GM18520 (cell line): ENCODE measurements around the gene STXBP5.
A peak's percentile ranks its signal among the peaks of the same experiment; 100 is the strongest.
"Not testable (repeated sequence)": the region's sequence is repeated elsewhere in the genome, so short reads cannot be mapped to it uniquely, and the experiment has no call there.

Experiments
- ATAC-seq: cut with Tn5 transposase; IDR thresholded peaks from one replicate; pipeline ENCODE4 v1.9.1; 2021; ENCODE audit not compliant: unreplicated experiment

STXBP5 gene

GRCh38 chr6:147366290-147366689, 162.1 kb downstream of the STXBP5 start:
- ATAC-seq: no peak

DNA sequence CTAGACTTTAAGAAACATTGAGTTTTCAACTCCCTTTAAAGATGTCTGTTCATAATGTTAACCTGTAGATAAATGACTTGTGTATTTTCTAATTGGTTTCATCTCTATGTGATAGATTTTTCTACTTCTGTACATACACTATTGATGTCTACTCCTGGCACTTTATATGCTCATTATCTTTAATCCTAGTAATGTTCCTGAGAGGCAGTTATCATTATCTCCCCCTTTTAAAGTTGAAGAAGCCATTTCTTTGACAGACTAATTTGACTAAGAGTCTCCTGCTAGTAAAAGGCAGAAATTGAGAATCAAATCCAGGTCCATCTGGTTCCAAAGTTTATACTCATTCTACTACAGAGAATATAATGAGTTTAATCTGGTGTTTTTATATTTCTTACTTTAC, 167.1 kb downstream of the STXBP5 start:
- no peak for ATAC-seq

DNA sequence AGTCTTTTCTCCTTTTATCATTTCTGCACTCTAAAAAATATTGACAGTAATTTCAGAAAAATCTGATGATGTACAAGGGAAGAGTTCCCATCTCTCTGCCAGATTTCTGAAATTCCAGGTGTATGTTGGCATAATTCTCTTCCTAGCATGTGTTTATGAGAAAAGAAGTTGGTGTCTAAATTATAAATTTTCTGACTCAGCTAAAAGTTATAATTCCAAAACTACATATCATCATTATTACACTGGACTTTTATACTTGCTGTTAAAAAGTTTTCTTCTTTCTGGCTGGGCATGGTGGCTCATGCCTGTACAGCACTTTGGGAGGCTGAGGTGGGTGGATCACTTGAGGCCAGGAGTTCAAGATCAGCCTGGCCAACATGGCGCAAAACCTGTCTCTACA, 168.6 kb downstream of the STXBP5 start:
- no peak for ATAC-seq

DNA sequence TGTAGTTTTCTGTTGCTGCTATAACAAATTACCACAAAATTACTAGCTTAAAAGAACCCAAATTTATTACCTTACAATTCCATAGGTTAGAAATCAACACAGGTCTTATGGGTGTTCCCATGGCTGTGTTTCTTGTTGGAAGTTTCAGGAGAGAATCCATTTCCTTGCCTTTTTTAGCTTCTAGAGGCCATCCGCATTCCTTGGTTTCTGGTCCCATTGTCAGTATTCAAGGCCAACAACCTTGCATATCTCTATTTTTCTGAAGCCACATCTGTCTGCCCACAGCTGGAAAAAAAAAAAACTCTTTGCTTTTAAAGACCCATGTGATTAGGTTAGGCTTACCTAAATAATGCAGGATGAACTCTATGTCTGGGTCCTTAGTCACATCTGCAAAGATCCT, 174.6 kb downstream of the STXBP5 start:
- no peak for ATAC-seq

DNA sequence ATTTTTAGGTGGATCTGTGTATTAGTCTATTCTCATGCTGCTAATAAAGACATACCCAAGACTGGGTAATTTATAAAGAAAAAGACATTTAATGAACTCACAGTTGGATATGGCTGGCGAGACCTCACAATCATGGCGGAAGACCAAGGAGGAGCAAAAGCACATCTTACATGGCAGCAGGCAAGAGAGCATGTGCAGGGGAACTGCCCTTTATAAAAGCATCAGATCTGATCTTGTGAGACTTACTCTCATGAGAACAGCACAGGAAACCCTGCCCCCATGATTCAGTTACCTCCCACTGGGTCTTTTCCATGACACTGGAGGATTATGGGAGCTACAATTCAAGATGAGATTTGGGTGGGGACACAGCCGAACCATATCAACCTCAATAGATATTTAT, 176.6 kb downstream of the STXBP5 start:
- not testable (repeated sequence) for ATAC-seq

DNA sequence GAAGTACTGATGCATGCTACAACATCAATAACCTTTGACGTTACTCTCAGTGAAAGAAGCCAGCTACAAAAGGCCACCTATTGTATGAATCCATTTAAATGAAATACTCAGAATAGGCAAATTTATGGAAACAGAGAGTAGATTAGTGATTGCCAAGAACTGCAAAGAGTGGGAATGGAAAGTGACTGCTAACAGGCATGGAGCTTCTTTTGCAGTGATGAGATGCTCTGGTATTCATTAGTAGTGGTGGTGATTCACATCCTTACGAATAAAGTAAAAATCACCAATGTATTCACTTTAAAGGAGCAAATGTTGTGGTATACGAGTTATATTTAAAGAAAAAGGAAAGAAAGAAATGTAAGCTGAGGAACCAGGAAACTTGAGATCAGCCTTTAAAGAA, 177.5 kb downstream of the STXBP5 start:
- no peak for ATAC-seq

- ATAC-seq: no peak
These were observed 178.8 kb downstream of the STXBP5 start for GRCh38 chr6:147382945-147383554.

DNA sequence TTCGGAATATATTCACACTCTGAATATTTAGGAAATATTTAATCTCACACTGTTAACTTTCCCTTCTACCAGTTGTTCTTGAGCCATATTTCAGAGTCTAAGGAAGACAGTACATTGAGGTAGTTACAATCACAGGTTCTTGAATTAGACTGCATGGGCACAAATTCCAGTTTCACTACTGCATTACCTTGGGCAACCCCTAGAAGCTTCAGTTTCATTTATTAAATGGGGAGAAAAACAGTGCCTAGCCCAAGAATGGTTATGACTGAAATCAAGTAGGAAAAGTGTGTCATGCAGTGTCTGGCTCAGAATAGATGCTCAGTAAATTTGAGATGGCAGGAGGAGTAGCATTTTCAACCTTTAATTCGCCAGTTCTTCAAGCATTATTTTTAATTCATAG, 179.8 kb downstream of the STXBP5 start:
- peak; percentile 40 for ATAC-seq

DNA sequence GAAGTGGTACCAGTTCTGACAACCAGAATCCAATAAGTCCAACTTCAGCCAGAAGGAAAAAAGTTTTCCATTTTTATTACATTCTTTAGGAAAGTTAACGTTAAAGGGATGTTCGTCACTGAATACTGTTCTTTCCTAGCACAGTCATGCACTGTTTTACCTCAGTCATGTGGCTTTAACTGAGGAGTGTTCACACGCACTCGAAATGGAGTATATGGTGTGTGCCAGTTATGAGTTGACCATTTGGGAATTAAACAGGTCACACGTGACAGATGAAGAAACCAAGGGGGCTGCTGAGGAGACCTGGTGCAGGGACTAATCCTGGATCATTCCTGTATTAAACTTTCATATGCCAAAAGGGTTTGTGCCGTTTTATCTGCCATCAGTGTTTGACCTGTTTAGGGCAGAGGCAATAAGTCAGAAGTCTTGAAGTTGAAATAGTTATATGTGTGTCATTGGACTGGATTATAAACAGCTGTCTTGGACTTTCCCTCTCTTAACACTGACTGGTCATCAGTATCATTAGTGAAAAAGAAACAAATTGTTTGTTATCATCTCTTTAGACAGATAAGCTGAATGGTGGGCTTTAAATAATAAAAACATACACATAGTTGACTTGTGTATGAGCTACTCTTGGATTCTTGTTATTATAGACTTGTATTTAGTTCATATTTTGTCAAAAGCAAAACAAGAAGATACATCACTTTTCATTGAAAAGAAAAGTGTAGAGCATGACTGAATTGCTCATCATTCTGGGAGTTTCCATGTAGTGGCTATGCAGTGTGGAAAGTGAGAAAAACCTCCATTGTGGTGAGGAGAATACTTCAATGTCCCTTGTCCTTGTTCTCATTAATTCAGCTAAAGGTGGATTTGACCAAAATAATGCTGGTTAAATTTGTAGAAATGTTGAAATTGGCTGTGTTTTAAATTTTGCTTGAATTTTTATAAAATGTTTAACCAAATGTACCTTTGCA, 180.8 kb downstream of the STXBP5 start:
- ATAC-seq: peak; percentile 69

- no peak for ATAC-seq
These were observed 185.2 kb downstream of the STXBP5 start for GRCh38 chr6:147389463-147389862.

DNA sequence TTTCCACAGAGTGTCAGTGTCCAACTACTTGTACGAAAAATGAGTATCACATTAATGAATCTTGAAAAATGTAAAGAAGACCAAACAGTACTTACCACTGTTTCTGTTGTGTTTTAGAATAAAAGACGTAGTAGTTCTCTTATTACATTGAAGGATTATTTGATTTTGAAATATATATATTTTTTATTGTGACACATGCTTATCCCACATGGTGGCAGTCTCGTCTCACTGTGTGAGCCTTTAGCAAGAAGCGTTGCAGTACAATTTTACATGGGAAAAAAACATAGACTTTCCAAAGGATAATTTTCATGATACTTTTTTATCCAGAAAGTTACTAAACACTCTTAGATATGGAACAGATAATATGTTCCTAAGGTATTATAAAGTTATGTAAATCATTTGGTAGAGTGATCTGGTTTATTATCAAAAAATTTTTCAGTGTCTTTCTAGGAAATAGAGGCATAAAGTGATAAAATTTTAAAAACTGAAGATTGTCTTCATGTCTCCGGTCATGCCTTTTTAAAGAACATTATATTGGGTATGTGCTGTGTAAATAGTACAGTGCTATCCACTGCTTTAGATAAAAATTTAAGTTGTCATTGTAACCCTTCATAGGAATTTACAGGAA, 186.8 kb downstream of the STXBP5 start:
- no peak for ATAC-seq

DNA sequence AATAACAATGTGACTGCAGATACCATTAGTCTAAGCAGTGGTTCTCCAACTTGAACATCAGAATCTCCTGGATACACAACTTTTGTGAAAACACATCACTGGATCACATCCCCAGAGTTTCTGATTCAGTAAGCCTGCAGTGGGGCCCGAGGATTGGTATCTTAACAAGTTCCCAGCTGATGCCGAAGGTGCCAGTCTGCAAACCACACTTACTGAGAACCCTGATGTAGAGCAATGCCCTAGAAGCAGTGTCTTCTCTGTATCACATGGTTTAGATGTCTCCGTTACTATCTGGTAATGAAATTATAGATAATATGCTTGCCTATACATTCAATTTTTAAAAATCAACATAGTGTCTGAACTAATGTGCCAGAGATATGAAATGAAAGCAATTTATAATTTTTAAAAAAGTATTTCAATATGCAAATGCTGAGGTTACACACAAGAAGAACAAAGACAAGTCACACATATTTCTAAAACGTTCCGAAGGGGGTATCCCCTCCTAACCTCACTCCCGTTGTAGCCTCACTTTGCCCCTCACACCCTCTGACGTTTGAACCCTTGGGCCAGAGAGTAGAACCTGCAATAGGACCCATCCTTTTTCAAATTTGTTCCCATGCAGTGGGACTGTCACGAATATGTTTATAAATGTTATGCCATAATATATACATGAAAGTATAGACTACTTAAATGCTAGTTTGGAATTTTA, 188.9 kb downstream of the STXBP5 start:
- ATAC-seq: peak; percentile 54

DNA sequence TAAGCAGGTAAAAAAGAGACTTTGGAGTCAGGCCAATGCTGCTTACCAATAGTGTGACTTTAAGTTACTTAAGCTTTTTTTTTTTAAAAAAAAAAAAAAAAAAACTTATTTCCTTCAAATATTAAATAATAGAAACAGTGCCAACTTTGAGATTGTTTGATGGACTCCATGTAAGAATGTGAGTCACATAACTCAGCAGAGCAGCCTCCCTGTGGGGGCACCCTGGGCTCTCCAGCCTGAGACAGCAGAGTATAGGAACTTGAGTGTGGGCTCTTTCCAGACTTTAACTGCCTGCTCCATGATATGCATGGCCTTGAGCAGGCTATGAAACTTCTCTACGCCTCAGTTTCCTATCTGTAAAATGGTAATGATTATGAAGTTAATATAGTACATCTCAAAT, 190.9 kb downstream of the STXBP5 start:
- ATAC-seq: no peak

- no peak for ATAC-seq
These were observed 193.1 kb downstream of the STXBP5 start for GRCh38 chr6:147397306-147397705.

DNA sequence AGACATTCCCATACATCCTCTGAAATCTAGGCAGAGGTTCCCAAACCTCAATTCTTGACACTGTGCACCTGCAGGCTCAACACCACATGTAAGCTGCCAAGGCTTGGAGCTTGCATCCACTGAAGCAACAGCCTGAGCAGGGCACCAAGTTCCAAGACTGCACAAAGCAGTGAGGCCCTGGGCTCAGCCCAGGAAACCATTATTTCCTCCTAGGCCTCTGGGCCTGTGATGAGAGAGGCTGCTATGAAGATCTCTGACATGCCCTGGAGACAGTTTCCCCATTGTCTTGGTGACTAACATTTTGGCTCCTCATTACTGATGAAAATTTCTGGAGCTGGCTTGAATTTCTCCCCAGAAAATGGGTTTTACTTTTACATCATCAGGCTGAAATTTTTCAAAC, 196.8 kb downstream of the STXBP5 start:
- ATAC-seq: no peak

- no peak for ATAC-seq
These were observed 197.6 kb downstream of the STXBP5 start for GRCh38 chr6:147401779-147402178.

- no peak for ATAC-seq
These were observed 202.6 kb downstream of the STXBP5 start for GRCh38 chr6:147406783-147407182.

DNA sequence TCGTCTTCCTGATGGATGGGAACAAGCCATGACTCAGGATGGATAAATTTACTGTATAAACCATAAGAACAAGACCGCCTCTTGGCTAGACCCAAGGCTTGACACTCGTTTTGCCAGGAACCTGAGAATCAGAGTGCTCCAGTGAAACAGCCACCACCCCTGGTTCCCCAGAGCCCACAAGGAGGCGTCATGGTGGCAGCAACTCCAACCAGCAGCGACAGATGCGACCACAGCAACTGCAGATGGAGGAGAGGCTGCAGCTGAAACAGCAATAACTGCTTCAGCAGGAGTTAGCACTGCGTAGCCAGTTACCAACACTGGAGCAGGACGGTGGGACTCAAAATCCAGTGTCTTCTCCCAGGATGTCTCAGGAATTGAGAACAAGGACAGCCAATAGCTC, 203.4 kb downstream of the STXBP5 start:
- no peak for ATAC-seq

DNA sequence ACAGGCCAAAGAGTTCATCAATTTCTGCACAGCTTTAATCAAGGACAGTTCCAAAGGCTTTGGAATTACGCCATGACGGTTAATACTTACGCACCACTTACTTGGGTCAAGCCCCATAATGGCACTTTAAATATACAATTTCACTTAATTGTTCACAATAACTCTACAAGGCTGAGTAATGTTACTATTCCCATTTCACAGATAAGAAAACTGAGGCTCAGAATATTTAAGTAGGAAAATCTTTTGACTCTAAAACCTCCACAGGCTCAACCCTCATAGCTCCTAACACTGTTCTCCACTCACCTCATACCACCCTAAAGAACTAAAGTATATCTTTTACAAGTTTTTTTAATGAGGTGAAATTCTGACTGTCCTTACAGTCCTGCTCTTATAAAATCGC, 212.4 kb downstream of the STXBP5 start:
- no peak for ATAC-seq

DNA sequence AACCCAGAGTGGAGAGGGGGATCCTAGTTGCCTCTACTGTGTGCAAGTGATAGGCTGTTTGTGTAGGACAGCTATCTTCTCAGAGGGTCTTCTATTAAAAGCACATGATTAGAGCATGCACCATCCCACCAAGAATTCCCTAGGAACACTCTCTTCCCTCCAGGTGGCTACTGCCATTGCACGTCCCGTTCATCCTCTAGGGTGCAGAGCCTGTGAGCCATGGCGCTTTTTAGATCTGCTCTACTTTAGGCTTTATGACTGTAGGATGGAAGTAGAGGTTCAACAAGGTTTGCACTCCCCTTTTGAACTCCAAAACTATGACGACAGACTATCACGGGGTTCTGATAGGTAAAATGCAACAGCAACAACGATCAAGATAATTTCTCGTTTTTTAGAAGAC, 213.7 kb downstream of the STXBP5 start:
- no peak for ATAC-seq

GRCh38 chr6:147418523-147418922, 214.3 kb downstream of the STXBP5 start:
- ATAC-seq: no peak
